GM19099 (cell line): ENCODE results near the gene CORIN.

Experiments
- POLR2A ChIP-seq: IDR thresholded peaks from 3 replicates; pipeline ENCODE4 v1.6.1; 2011; ENCODE audit warnings: low read depth; ENCODE audit not compliant: insufficient read length; ENCODE audit errors: extremely low read depth

The CORIN gene

DNA sequence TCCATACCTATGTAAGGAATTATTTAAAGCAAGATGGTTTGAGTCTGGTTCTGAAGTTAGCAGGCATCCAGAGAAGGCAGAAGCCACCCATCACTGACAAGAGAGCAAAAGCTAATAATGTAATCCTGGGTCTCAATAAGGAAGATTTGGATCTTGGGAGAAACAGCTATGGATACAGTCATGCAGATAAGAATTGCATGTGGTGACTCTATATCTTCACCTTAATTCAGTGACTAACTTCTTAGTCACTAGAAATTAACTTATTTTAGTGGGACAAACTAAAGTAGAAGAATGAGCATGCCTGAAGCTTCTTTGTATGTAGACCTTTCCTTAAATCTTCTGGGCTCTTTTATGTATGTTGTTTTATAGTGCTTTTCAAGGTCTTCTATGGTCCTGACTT, 286.2 kb downstream of the CORIN start:
- no peak for TF ChIP-seq POLR2A

GRCh38 chr4:47550899-47551548, 286.8 kb downstream of the CORIN start:
- no peak for TF ChIP-seq POLR2A
